ENCODE data around the gene CDH22.

Gene CDH22

GRCh38 chr20:46308258-46309157, at the start of gene CDH22:
TSS of gene CDH22 (minus strand) at chr20:46308498. CDS start at chr20:46251294, 57,204 bp downstream.
- no peak for DNase-seq (ENCODE audit: low spot score)

- no peak for DNase-seq (ENCODE audit: low spot score)
Measured at GRCh38 chr20:46357030-46357514, 48.8 kb upstream of the CDH22 start.

GRCh38 chr20:46356195-46357029, 48.1 kb upstream of the CDH22 start:
- no peak for DNase-seq (ENCODE audit: low spot score)

- no peak for DNase-seq (ENCODE audit: low spot score)
Measured at GRCh38 chr20:46355778-46356177, 47.5 kb upstream of the CDH22 start.

- no peak for DNase-seq (ENCODE audit: low spot score)
Measured at GRCh38 chr20:46354920-46355654, 46.8 kb upstream of the CDH22 start.

GRCh38 chr20:46354207-46354555, 45.9 kb upstream of the CDH22 start:
- no peak for DNase-seq (ENCODE audit: low spot score)

- DNase-seq (ENCODE audit: low spot score), result no peak
Measured at GRCh38 chr20:46353500-46354206, 45.4 kb upstream of the CDH22 start.

GRCh38 chr20:46352370-46352938, 44.2 kb upstream of the CDH22 start:
- DNase-seq (ENCODE audit: low spot score), result no peak

GRCh38 chr20:46351357-46352058, 43.2 kb upstream of the CDH22 start:
- no peak for DNase-seq (ENCODE audit: low spot score)

- DNase-seq (ENCODE audit: low spot score), result no peak
Measured at GRCh38 chr20:46350986-46351267, 42.6 kb upstream of the CDH22 start.

GRCh38 chr20:46350201-46350985, 42.1 kb upstream of the CDH22 start:
- no peak for DNase-seq (ENCODE audit: low spot score)

GRCh38 chr20:46349742-46350056, 41.4 kb upstream of the CDH22 start:
- DNase-seq (ENCODE audit: low spot score), result no peak

GRCh38 chr20:46349035-46349741, 40.9 kb upstream of the CDH22 start:
- DNase-seq (ENCODE audit: low spot score), result no peak

GRCh38 chr20:46347841-46348803, 39.8 kb upstream of the CDH22 start:
- DNase-seq (ENCODE audit: low spot score), result no peak

- DNase-seq (ENCODE audit: low spot score), result no peak
Measured at GRCh38 chr20:46346770-46347169, 38.5 kb upstream of the CDH22 start.

GRCh38 chr20:46344488-46345162, 36.3 kb upstream of the CDH22 start:
- no peak for DNase-seq (ENCODE audit: low spot score)

GRCh38 chr20:46343975-46344357, 35.7 kb upstream of the CDH22 start:
- no peak for DNase-seq (ENCODE audit: low spot score)

All from LoVo (cell line).